Activated CD4-positive, alpha-beta memory T cell treated with anti-CD3 and anti-CD28 coated beads, Interleukin-2, amount 10 ng/mL, durations not matched to agents 7 days and 5 days (primary cell): Measurements from ENCODE around the gene AAMP. TPM values are rescaled to one million over a fixed set of nuclear protein-coding genes. Genes with fewer than 3 reads are reported as not detected.

Experiments
- total RNA-seq, 2 experiments: library from RNA; stranded (reverse); gene quantifications; one replicate each; pipeline ENCODE4 v1.2.3, GENCODE V29; 2021

Gene AAMP
- total RNA-seq, 2 experiments from 2014 or later: 44.2 to 46.8 TPM

Other genes with a start within 250 kb of the AAMP start
- 1 to 10 TPM; 2.1 to 3.2 TPM for gene RUFY4, start 200.9 kb downstream of the AAMP start, total RNA-seq
- under 1 TPM; 0.13 to 0.15 TPM for gene CXCR2, start 144.1 kb downstream of the AAMP start, total RNA-seq
- gene CXCR1, start 103.2 kb downstream of the AAMP start, total RNA-seq: 1 to 10 TPM; 2.7 to 3.0 TPM
- 100 to 1,000 TPM; 765 to 778 TPM for gene ARPC2, start 52.9 kb downstream of the AAMP start, total RNA-seq
- gene GPBAR1, start 9.1 kb downstream of the AAMP start, total RNA-seq: under 1 TPM; 0.68 to 0.75 TPM
- gene PNKD, start 382 bp upstream of the AAMP start, total RNA-seq: 10 to 100 TPM; 30.1 to 31.8 TPM
- gene TMBIM1, start 22.4 kb upstream of the AAMP start, total RNA-seq: 100 to 1,000 TPM; 105 to 107 TPM
- gene CATIP, start 86.7 kb upstream of the AAMP start, total RNA-seq: not detected
- gene SLC11A1, start 112.1 kb upstream of the AAMP start, total RNA-seq: under 1 TPM; 0.13 to 0.25 TPM
- gene CTDSP1, start 129.7 kb upstream of the AAMP start, total RNA-seq: 100 to 1,000 TPM; 203 to 205 TPM
- not detected for gene VIL1, start 149.0 kb upstream of the AAMP start, total RNA-seq